HEK293 (cell line): Measurements from ENCODE around the gene STAT2.
A peak's percentile ranks its signal among the peaks of the same experiment; 100 is the strongest.
"Not testable (repeated sequence)": the region's sequence is repeated elsewhere in the genome, so short reads cannot be mapped to it uniquely, and the experiment has no call there.

Source experiments
- CTCF ChIA-PET: fragments of 350-600 bp; formaldehyde crosslinking; extraction: SDS; loops from one replicate; lab custom pipeline; 2021; ENCODE audit warnings: antibody characterized with exemption; lab: Yijun Ruan, JAX
- POLR2A ChIA-PET: fragments of 300-600 bp; formaldehyde crosslinking; extraction: SDS; loops from one replicate; lab custom pipeline; 2020; ENCODE audit warnings: antibody characterized with exemption, inconsistent platforms; lab: Yijun Ruan, JAX
- H3K27ac ChIP-seq: fragments of 200-500 bp; sonication (Bioruptor generic); 2 replicates; pipeline ENCODE4 v1.5.1; 2014; ENCODE audit warnings: low read depth, low read length, control low read depth, inconsistent platforms; ENCODE audit errors: extremely low read depth
- H3K36me3 ChIP-seq, 2 experiments: fragments of 200-500 bp in 1 of 2; sonication (Bioruptor generic) in 1 of 2; 1 replicate in 1 of 2; 2 replicates in 1 of 2; pipeline ENCODE4 v1.5.1; 2014 to 2017; ENCODE audit warnings: inconsistent platforms in 2 of 2, low read length in 2 of 2; ENCODE audit not compliant: control insufficient read depth in 2 of 2, insufficient read depth in 1 of 2
- H3K4me1 ChIP-seq: fragments of 200-500 bp; sonication (Bioruptor generic); 2 replicates; pipeline ENCODE4 v1.5.1; 2014; ENCODE audit warnings: mild to moderate bottlenecking, low read length, inconsistent platforms; ENCODE audit not compliant: control insufficient read depth, insufficient read depth
- H3K4me3 ChIP-seq: 2 replicates; pipeline ENCODE4 v1.5.1; 2011; ENCODE audit warnings: low read depth, mild to moderate bottlenecking, control low read depth, low read length, moderate library complexity
- H3K9me3 ChIP-seq: fragments of 200-500 bp; sonication (Bioruptor generic); 2 replicates; pipeline ENCODE4 v1.5.1; 2014; ENCODE audit warnings: low read depth, low read length, inconsistent platforms; ENCODE audit not compliant: control insufficient read depth, insufficient read depth
- KLF17 ChIP-seq: fragments of 450-650 bp; formaldehyde crosslinking; IDR thresholded peaks from 2 replicates; pipeline ENCODE4 v1.5.1; 2016; ENCODE audit warnings: missing biosample characterization, missing genetic modification characterization
- MZF1 ChIP-seq: fragments of 450-650 bp; formaldehyde crosslinking; IDR thresholded peaks from 2 replicates; pipeline ENCODE4 v1.5.1; 2017; ENCODE audit warnings: missing biosample characterization, missing genetic modification characterization, borderline replicate concordance
- ZFP37 ChIP-seq: fragments of 450-650 bp; formaldehyde crosslinking; IDR thresholded peaks from 2 replicates; pipeline ENCODE4 v1.5.1; 2016; ENCODE audit warnings: missing biosample characterization, missing genetic modification characterization
- ZNF157 ChIP-seq: fragments of 450-650 bp; formaldehyde crosslinking; IDR thresholded peaks from 2 replicates; pipeline ENCODE4 v1.5.1; 2016; ENCODE audit warnings: missing biosample characterization, missing genetic modification characterization
- ZNF223 ChIP-seq: fragments of 450-650 bp; formaldehyde crosslinking; IDR thresholded peaks from 2 replicates; pipeline ENCODE4 v1.5.1; 2016; ENCODE audit warnings: missing biosample characterization, missing genetic modification characterization
- ZNF302 ChIP-seq: fragments of 450-650 bp; formaldehyde crosslinking; IDR thresholded peaks from 2 replicates; pipeline ENCODE4 v1.5.1; 2016; ENCODE audit warnings: missing biosample characterization, missing genetic modification characterization, low read depth
- ZNF513 ChIP-seq: fragments of 450-650 bp; IDR thresholded peaks from 2 replicates; pipeline ENCODE4 v1.5.1; 2018; ENCODE audit warnings: missing biosample characterization, missing genetic modification characterization
- ZNF654 ChIP-seq: fragments of 450-650 bp; formaldehyde crosslinking; IDR thresholded peaks from 2 replicates; pipeline ENCODE4 v1.5.1; 2016; ENCODE audit warnings: low read depth, missing biosample characterization, missing genetic modification characterization
- ZNF677 ChIP-seq: fragments of 450-650 bp; IDR thresholded peaks from 2 replicates; pipeline ENCODE4 v1.5.0; 2018; ENCODE audit warnings: missing biosample characterization, mild to moderate bottlenecking, missing genetic modification characterization, moderate library complexity
- ZNF777 ChIP-seq: fragments of 450-650 bp; formaldehyde crosslinking; IDR thresholded peaks from 2 replicates; pipeline ENCODE4 v1.5.1; 2017; ENCODE audit warnings: missing biosample characterization, missing genetic modification characterization, borderline replicate concordance
- TF ChIP-seq, protein P1 (sequence below): fragments of 450-650 bp; formaldehyde crosslinking; IDR thresholded peaks from 2 replicates; pipeline ENCODE4 v1.5.1; 2016; ENCODE audit warnings: missing biosample characterization, missing genetic modification characterization

Gene STAT2

DNA sequence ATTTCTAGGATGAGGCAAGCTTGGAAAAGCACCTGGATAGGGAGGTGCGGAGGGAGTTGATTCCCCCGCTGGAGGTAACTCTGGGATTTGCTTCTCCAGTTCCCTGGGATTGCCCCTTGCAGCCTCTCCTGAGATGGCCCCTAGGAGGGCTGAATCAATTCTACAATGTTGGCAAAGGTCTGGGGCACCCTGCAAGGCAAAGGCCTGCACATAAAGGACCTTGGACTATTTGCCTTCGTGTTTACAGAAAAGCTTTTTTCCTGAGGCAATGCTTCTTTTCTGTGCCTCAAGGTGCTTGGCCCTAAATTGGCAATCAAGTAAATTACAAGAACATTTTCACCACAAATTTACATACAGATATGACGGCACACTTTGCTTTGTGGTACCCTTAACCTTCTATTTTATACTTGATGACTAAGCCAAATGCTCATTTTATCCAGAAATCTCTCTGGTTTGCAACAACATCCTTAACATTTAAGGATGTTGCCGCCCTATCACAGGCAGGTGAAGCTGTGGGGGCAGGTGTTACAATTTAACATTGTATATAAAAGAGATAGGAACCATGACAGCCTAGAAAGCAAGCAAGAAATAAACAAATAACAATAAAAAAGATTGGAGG is 49.0 kb upstream of the STAT2 start:
- ChIA-PET CTCF (no interaction called here), POLR2A (no interaction called here)
- H3K4me3 ChIP-seq: no peak overlapping the region
- H3K27ac ChIP-seq: no peak overlapping the region
- TF ChIP-seq MZF1 (tag by site-specific recombination): no peak
- TF ChIP-seq ZNF677 (tag by site-specific recombination): no peak
- no peak for TF ChIP-seq ZNF777 (tag by site-specific recombination)
- TF ChIP-seq ZNF513 (tag by site-specific recombination): no peak
- TF ChIP-seq ZFP37: no peak
- TF ChIP-seq ZNF654 (tag by site-specific recombination): no peak
- TF ChIP-seq, protein P1, sequence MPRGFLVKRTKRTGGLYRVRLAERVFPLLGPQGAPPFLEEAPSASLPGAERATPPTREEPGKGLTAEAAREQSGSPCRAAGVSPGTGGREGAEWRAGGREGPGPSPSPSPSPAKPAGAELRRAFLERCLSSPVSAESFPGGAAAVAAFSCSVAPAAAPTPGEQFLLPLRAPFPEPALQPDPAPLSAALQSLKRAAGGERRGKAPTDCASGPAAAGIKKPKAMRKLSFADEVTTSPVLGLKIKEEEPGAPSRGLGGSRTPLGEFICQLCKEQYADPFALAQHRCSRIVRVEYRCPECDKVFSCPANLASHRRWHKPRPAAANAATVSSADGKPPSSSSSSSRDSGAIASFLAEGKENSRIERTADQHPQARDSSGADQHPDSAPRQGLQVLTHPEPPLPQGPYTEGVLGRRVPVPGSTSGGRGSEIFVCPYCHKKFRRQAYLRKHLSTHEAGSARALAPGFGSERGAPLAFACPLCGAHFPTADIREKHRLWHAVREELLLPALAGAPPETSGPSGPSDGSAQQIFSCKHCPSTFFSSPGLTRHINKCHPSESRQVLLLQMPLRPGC (tag by site-specific recombination): no peak
- TF ChIP-seq ZNF223 (tag by site-specific recombination): no peak
- no peak for TF ChIP-seq KLF17 (tag by site-specific recombination)
- no peaks in the 10 kb centered on the region for H3K9me3 ChIP-seq
- H3K4me1 ChIP-seq: no peaks in the 10 kb centered on the region
- H3K36me3 ChIP-seq: peaks cover 0 to 13% of the 10 kb centered on the region in 2 experiments; a peak in 1 of 3 replicates

- H3K36me3 ChIP-seq, H3K9me3 ChIP-seq, H3K4me3 ChIP-seq, CTCF ChIA-PET, POLR2A ChIA-PET, H3K27ac ChIP-seq, H3K4me1 ChIP-seq: not testable (repeated sequence)
Measured at GRCh38 chr12:56404227-56404626, 44.3 kb upstream of the STAT2 start.

GRCh38 chr12:56401612-56402011 is 41.7 kb upstream of the STAT2 start:
- H3K4me1 ChIP-seq, POLR2A ChIA-PET, H3K9me3 ChIP-seq, H3K36me3 ChIP-seq, H3K27ac ChIP-seq, H3K4me3 ChIP-seq: not testable (repeated sequence)
- peak; percentile 96 for TF ChIP-seq ZNF157 (tag by site-specific recombination)
- CTCF ChIA-PET: interaction anchor here (0.5 kb wide), 1 partner anchor 12 kb away, joined by 5 read pairs; no protein-coding TSS in a partner anchor

- POLR2A ChIA-PET, H3K9me3 ChIP-seq, H3K4me3 ChIP-seq, H3K36me3 ChIP-seq, H3K4me1 ChIP-seq, CTCF ChIA-PET, H3K27ac ChIP-seq: not testable (repeated sequence)
Measured at GRCh38 chr12:56401125-56401524, 41.2 kb upstream of the STAT2 start.

DNA sequence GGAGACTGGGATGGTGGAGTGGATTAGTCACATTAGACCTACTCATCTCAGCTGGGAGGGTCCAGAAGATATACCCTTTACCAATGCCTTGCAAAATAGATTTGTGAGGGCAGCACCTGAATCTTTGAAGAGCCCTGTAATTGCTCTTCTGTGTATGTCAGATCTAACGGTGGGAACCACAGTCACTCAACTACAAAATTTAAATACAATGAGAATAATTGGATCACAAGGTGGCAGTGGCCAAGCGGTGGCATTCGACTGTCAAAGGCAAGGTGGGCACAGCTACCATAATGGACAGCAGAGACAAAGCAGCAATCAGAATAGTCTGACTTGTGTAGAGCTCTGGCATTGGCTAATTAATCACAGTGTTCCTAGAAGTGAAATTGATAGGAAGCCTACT is 39.6 kb upstream of the STAT2 start:
- H3K9me3 ChIP-seq, H3K27ac ChIP-seq, H3K4me3 ChIP-seq, H3K4me1 ChIP-seq, CTCF ChIA-PET, H3K36me3 ChIP-seq, POLR2A ChIA-PET: not testable (repeated sequence)
- TF ChIP-seq ZNF302 (tag by site-specific recombination): peak; percentile 99
